VCaP (cell line): ENCODE data around the gene AGAP3.

Experiments used
- H3K27ac ChIP-seq: fragments of 450-650 bp; 2 replicates; pipeline ENCODE4 v1.5.1; 2017
- CTCF ChIP-seq: fragments of 450-650 bp; conservative IDR thresholded peaks from 2 replicates; pipeline ENCODE4 v1.5.1; 2017; ENCODE audit warnings: mild to moderate bottlenecking, moderate library complexity

The AGAP3 gene

GRCh38 chr7:151088019-151088855 is 2.0 kb downstream of the AGAP3 start:
- peak overlapping the region; percentile 97 for H3K27ac ChIP-seq
- no peak for TF ChIP-seq CTCF

- no peak for TF ChIP-seq CTCF
- peak overlapping the region; percentile 97 for H3K27ac ChIP-seq
These were observed 2.8 kb downstream of the AGAP3 start for GRCh38 chr7:151088856-151089699.

GRCh38 chr7:151089893-151090730 is 3.8 kb downstream of the AGAP3 start:
- TF ChIP-seq CTCF, result no peak
- peak overlapping the region; percentile 97 for H3K27ac ChIP-seq

- peak overlapping the region; percentile 97; the same call in 1 of the 2 replicates for H3K27ac ChIP-seq
- TF ChIP-seq CTCF, result no peak
These were observed 4.7 kb downstream of the AGAP3 start for GRCh38 chr7:151091003-151091402.

- TF ChIP-seq CTCF, result peak; percentile 71
- H3K27ac ChIP-seq, result peak overlapping the region; percentile 97; the same call in 1 of the 2 replicates
These were observed 5.2 kb downstream of the AGAP3 start for GRCh38 chr7:151091431-151091830.

- TF ChIP-seq CTCF, result no peak
- no peak overlapping the region for H3K27ac ChIP-seq
These were observed 5.7 kb downstream of the AGAP3 start for GRCh38 chr7:151091988-151092387.

- no peak overlapping the region for H3K27ac ChIP-seq
- no peak for TF ChIP-seq CTCF
These were observed 7.5 kb downstream of the AGAP3 start for GRCh38 chr7:151093748-151094147.
